T-helper 17 cell (primary cell): ENCODE measurements around the gene CTTNBP2NL. TPM values are rescaled to one million over a fixed set of nuclear protein-coding genes. Genes with fewer than 3 reads are reported as not detected.
"Not testable (repeated sequence)": the region's sequence is repeated elsewhere in the genome, so short reads cannot be mapped to it uniquely, and the experiment has no call there.

Experiments used
- ATAC-seq: fragments of 150-1000 bp; cut with Tn5 transposase; 2 replicates; pipeline ENCODE4 v1.10.0; 2021; ENCODE audit warnings: mild to moderate bottlenecking, moderate library complexity
- DNase-seq, 3 donors: peaks; one replicate each; pipeline versions ENCODE4 v3.0.0 to v3.0.0-alpha.2; 2020 to 2021
- H3K9me3 ChIP-seq: one replicate; pipeline ENCODE4 v1.7.0; 2013; ENCODE audit warnings: low read length, mild to moderate bottlenecking; ENCODE audit not compliant: control insufficient read depth, poor library complexity, severe bottlenecking
- H3K27ac Mint-ChIP-seq: one replicate; pipeline ENCODE4 v1.8.0; 2022; ENCODE audit warnings: mild to moderate bottlenecking, moderate library complexity, mixed read lengths
- H3K27me3 Mint-ChIP-seq: one replicate; pipeline ENCODE4 v1.8.0; 2022; ENCODE audit warnings: mixed read lengths
- H3K36me3 Mint-ChIP-seq: one replicate; pipeline ENCODE4 v1.8.0; 2022; ENCODE audit warnings: low read depth, mixed read lengths
- H3K4me1 Mint-ChIP-seq: one replicate; pipeline ENCODE4 v1.8.0; 2022; ENCODE audit warnings: mild to moderate bottlenecking, mixed read lengths
- H3K4me3 Mint-ChIP-seq: one replicate; pipeline ENCODE4 v1.8.0; 2022; ENCODE audit warnings: mild to moderate bottlenecking, moderate library complexity, mixed read lengths
- total RNA-seq, 4 donors: library from RNA in 2 of 4; stranded (reverse) in 2 of 4; gene quantifications; one replicate each; pipeline ENCODE4 v1.2.3 and lab custom pipeline; 2022 to 2026

CTTNBP2NL gene
- total RNA-seq, 2 donors from 2014 or later, result 0.45 to 0.91 TPM

- no peaks in the 10 kb centered on the region for H3K36me3 Mint-ChIP-seq
- DNase-seq, result no peak
- no peak overlapping the region for H3K27ac Mint-ChIP-seq
- no peaks in the 10 kb centered on the region for H3K9me3 ChIP-seq
- peaks cover 2% of the 10 kb centered on the region for H3K4me1 Mint-ChIP-seq
- H3K4me3 Mint-ChIP-seq, result no peak overlapping the region
- no peak for ATAC-seq
- H3K27me3 Mint-ChIP-seq, result peaks cover 3% of the 10 kb centered on the region
These were observed 53.1 kb downstream of the CTTNBP2NL start for GRCh38 chr1:112448904-112449629.

- Mint-ChIP-seq H3K36me3 (no peaks in the 10 kb centered on the region), H3K27me3 (peaks cover 8% of the 10 kb centered on the region), H3K4me3 (no peak overlapping the region), H3K4me1 (peaks cover 2% of the 10 kb centered on the region), H3K27ac (no peak overlapping the region)
- no peak for ATAC-seq
- no peaks in the 10 kb centered on the region for H3K9me3 ChIP-seq
- DNase-seq, result no peak
These were observed 53.6 kb downstream of the CTTNBP2NL start for GRCh38 chr1:112449630-112449983.

GRCh38 chr1:112450773-112451172, 54.8 kb downstream of the CTTNBP2NL start:
- no peaks in the 10 kb centered on the region for H3K36me3 Mint-ChIP-seq
- H3K4me3 Mint-ChIP-seq, result no peak overlapping the region
- no peak for ATAC-seq
- no peak overlapping the region for H3K27ac Mint-ChIP-seq
- H3K9me3 ChIP-seq, result no peaks in the 10 kb centered on the region
- peaks cover 2% of the 10 kb centered on the region for H3K4me1 Mint-ChIP-seq
- DNase-seq, result no peak
- peaks cover 10% of the 10 kb centered on the region for H3K27me3 Mint-ChIP-seq

GRCh38 chr1:112451301-112451700, 55.3 kb downstream of the CTTNBP2NL start:
- not testable (repeated sequence) for DNase-seq, H3K36me3 Mint-ChIP-seq, H3K4me3 Mint-ChIP-seq, H3K4me1 Mint-ChIP-seq, H3K27ac Mint-ChIP-seq, H3K9me3 ChIP-seq, ATAC-seq
- H3K27me3 Mint-ChIP-seq, result peaks cover 13% of the 10 kb centered on the region

GRCh38 chr1:112453876-112454275, 57.9 kb downstream of the CTTNBP2NL start:
- H3K4me3 Mint-ChIP-seq, result no peak overlapping the region
- H3K36me3 Mint-ChIP-seq, result peaks cover 3% of the 10 kb centered on the region
- no peaks in the 10 kb centered on the region for H3K9me3 ChIP-seq
- ATAC-seq (no peak), DNase-seq (no peak)
- peaks cover 4% of the 10 kb centered on the region for H3K4me1 Mint-ChIP-seq
- H3K27ac Mint-ChIP-seq, result no peak overlapping the region
- peaks cover 23% of the 10 kb centered on the region for H3K27me3 Mint-ChIP-seq

GRCh38 chr1:112454316-112454715, 58.3 kb downstream of the CTTNBP2NL start:
- peaks cover 3% of the 10 kb centered on the region for H3K36me3 Mint-ChIP-seq
- H3K27ac Mint-ChIP-seq, result no peak overlapping the region
- H3K4me1 Mint-ChIP-seq, result peaks cover 4% of the 10 kb centered on the region
- no peak for DNase-seq
- no peaks in the 10 kb centered on the region for H3K9me3 ChIP-seq
- H3K27me3 Mint-ChIP-seq, result peaks cover 23% of the 10 kb centered on the region
- no peak overlapping the region for H3K4me3 Mint-ChIP-seq
- no peak for ATAC-seq

- H3K4me3 Mint-ChIP-seq, result no peak overlapping the region
- H3K36me3 Mint-ChIP-seq, result peaks cover 3% of the 10 kb centered on the region
- peaks cover 31% of the 10 kb centered on the region for H3K27me3 Mint-ChIP-seq
- no peaks in the 10 kb centered on the region for H3K9me3 ChIP-seq
- DNase-seq, result no peak
- H3K27ac Mint-ChIP-seq, result no peak overlapping the region
- peaks cover 2% of the 10 kb centered on the region for H3K4me1 Mint-ChIP-seq
- no peak for ATAC-seq
These were observed 61.2 kb downstream of the CTTNBP2NL start for GRCh38 chr1:112457241-112457640.

- ATAC-seq, result no peak
- Mint-ChIP-seq H3K36me3 (peaks cover 3% of the 10 kb centered on the region), H3K4me1 (peaks cover 4% of the 10 kb centered on the region), H3K27me3 (peaks cover 38% of the 10 kb centered on the region), H3K27ac (no peak overlapping the region), H3K4me3 (no peak overlapping the region)
- H3K9me3 ChIP-seq, result no peaks in the 10 kb centered on the region
- no peak for DNase-seq
These were observed 61.9 kb downstream of the CTTNBP2NL start for GRCh38 chr1:112457955-112458354.

- Mint-ChIP-seq H3K36me3 (peaks cover 3% of the 10 kb centered on the region), H3K4me3 (no peak overlapping the region), H3K27ac (no peak overlapping the region), H3K4me1 (peaks cover 4% of the 10 kb centered on the region), H3K27me3 (peaks cover 46% of the 10 kb centered on the region)
- no peak for DNase-seq
- no peaks in the 10 kb centered on the region for H3K9me3 ChIP-seq
- ATAC-seq, result no peak
These were observed 62.7 kb downstream of the CTTNBP2NL start for GRCh38 chr1:112458756-112459155.

- H3K9me3 ChIP-seq, result no peaks in the 10 kb centered on the region
- Mint-ChIP-seq H3K4me1 (peaks cover 4% of the 10 kb centered on the region), H3K27ac (no peak overlapping the region), H3K36me3 (peaks cover 3% of the 10 kb centered on the region), H3K27me3 (peaks cover 41% of the 10 kb centered on the region), H3K4me3 (no peak overlapping the region)
- DNase-seq (no peak), ATAC-seq (no peak)
These were observed 64.6 kb downstream of the CTTNBP2NL start for GRCh38 chr1:112460615-112461014.

- no peak overlapping the region for H3K27ac Mint-ChIP-seq
- peaks cover 36% of the 10 kb centered on the region for H3K27me3 Mint-ChIP-seq
- no peaks in the 10 kb centered on the region for H3K36me3 Mint-ChIP-seq
- H3K4me1 Mint-ChIP-seq, result peaks cover 7% of the 10 kb centered on the region
- ATAC-seq (no peak), DNase-seq (no peak)
- no peak overlapping the region for H3K4me3 Mint-ChIP-seq
- no peaks in the 10 kb centered on the region for H3K9me3 ChIP-seq
These were observed 65.3 kb downstream of the CTTNBP2NL start for GRCh38 chr1:112461200-112461871.

- H3K4me1 Mint-ChIP-seq, result peaks cover 7% of the 10 kb centered on the region
- H3K36me3 Mint-ChIP-seq, result no peaks in the 10 kb centered on the region
- DNase-seq, result no peak
- ATAC-seq, result no peak
- H3K27me3 Mint-ChIP-seq, result peaks cover 29% of the 10 kb centered on the region
- H3K9me3 ChIP-seq, result no peaks in the 10 kb centered on the region
- no peak overlapping the region for H3K27ac Mint-ChIP-seq
- no peak overlapping the region for H3K4me3 Mint-ChIP-seq
These were observed 66.9 kb downstream of the CTTNBP2NL start for GRCh38 chr1:112462953-112463279.

GRCh38 chr1:112464501-112464900, 68.5 kb downstream of the CTTNBP2NL start:
- no peaks in the 10 kb centered on the region for H3K9me3 ChIP-seq
- Mint-ChIP-seq H3K4me1 (peaks cover 7% of the 10 kb centered on the region), H3K27ac (no peak overlapping the region), H3K36me3 (no peaks in the 10 kb centered on the region), H3K27me3 (peaks cover 39% of the 10 kb centered on the region), H3K4me3 (no peak overlapping the region)
- no peak for DNase-seq
- no peak for ATAC-seq

GRCh38 chr1:112465122-112465521, 69.1 kb downstream of the CTTNBP2NL start:
- H3K36me3 Mint-ChIP-seq, result no peaks in the 10 kb centered on the region
- H3K27ac Mint-ChIP-seq, result peak overlapping the region; percentile 75
- peaks cover 7% of the 10 kb centered on the region for H3K4me1 Mint-ChIP-seq
- no peaks in the 10 kb centered on the region for H3K9me3 ChIP-seq
- H3K4me3 Mint-ChIP-seq, result no peak overlapping the region
- no peak for ATAC-seq
- DNase-seq, result no peak
- H3K27me3 Mint-ChIP-seq, result peaks cover 46% of the 10 kb centered on the region
